ENCODE measurements around the gene FBXL20. TPM values are rescaled to one million over a fixed set of nuclear protein-coding genes. Genes with fewer than 3 reads are reported as not detected.
"Not testable (repeated sequence)": the region's sequence is repeated elsewhere in the genome, so short reads cannot be mapped to it uniquely, and the experiment has no call there.

Gene FBXL20
- polyA plus RNA-seq, 1 donor: 8.8 TPM

DNA sequence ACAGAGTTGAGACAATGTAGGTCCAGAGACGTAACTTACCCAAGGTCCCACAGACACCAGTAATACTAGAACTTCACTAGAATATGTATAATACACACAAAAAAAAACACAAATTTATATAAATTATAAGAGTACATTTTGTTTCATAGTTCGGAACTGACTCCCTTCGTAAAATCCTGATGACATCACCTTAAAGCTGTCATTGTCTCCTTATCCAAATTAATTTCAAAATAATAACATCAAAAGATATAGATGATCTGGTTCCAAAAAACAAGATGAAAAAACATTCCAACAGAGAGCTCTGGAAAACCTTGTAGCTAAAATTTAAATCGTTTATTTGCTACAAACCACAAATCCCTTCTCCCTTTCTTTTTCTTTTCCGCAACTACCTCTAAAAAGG lies 10.0 kb downstream of the FBXL20 start:
- 100% methylated on average over 3 of the region's 5 CpGs for WGBS (ENCODE audit: insufficient coverage, low lambda C conversion rate)
- no peak overlapping the region for H3K4me3 ChIP-seq (ENCODE audit: low read length)
- H3K4me1 ChIP-seq (ENCODE audit: control insufficient read depth, insufficient read depth, low read length): no peaks in the 10 kb centered on the region
- no peak overlapping the region for H3K27ac ChIP-seq (ENCODE audit: low read length)
- H3K27me3 ChIP-seq (ENCODE audit: control insufficient read depth, insufficient read depth, low read length): no peaks in the 10 kb centered on the region
- no peak for DNase-seq
- no peaks in the 10 kb centered on the region for H3K9me3 ChIP-seq (ENCODE audit: control insufficient read depth, low read depth, low read length)
- peaks cover 7% of the 10 kb centered on the region for H3K36me3 ChIP-seq (ENCODE audit: control insufficient read depth, insufficient read depth, low read length)

DNA sequence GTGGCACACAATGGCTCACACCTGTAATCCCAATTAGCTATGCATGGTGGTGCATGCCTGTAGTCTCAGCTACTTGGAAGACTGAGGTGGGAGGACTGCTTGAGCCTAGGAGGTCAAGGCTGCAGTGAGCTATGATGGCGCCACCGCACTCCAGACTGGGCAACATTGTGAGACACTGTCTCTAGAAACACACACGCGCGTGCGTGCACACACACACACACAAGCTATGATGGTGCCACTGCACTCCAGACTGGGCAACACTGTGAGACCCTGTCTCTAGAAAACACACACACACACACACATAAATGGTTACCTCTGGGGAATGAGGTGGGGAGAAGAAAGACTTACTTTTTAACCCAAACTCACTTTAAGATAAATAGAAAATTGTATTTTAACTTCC lies 16.4 kb downstream of the FBXL20 start:
- no peaks in the 10 kb centered on the region for H3K4me1 ChIP-seq (ENCODE audit: control insufficient read depth, insufficient read depth, low read length)
- WGBS (ENCODE audit: insufficient coverage, low lambda C conversion rate): no CpG with 5 or more reads among the region's 6 CpGs
- peaks cover 10% of the 10 kb centered on the region for H3K36me3 ChIP-seq (ENCODE audit: control insufficient read depth, insufficient read depth, low read length)

GRCh38 chr17:39380144-39380543 lies 21.3 kb downstream of the FBXL20 start:
- no peak overlapping the region for H3K4me3 ChIP-seq (ENCODE audit: low read length)
- H3K36me3 ChIP-seq (ENCODE audit: control insufficient read depth, insufficient read depth, low read length): peaks cover 3% of the 10 kb centered on the region
- H3K4me1 ChIP-seq (ENCODE audit: control insufficient read depth, insufficient read depth, low read length): no peaks in the 10 kb centered on the region
- H3K27me3 ChIP-seq (ENCODE audit: control insufficient read depth, insufficient read depth, low read length): no peaks in the 10 kb centered on the region
- no peak for DNase-seq
- no peaks in the 10 kb centered on the region for H3K9me3 ChIP-seq (ENCODE audit: control insufficient read depth, low read depth, low read length)
- 60% methylated on average over 1 of the region's 2 CpGs for WGBS (ENCODE audit: insufficient coverage, low lambda C conversion rate)
- H3K27ac ChIP-seq (ENCODE audit: low read length): no peak overlapping the region

More for the DNA sequence above, 16.4 kb downstream of the FBXL20 start:
- DNase-seq: no peak
- no peak overlapping the region for H3K27ac ChIP-seq (ENCODE audit: low read length)
- no peak overlapping the region for H3K4me3 ChIP-seq (ENCODE audit: low read length)
- H3K27me3 ChIP-seq (ENCODE audit: control insufficient read depth, insufficient read depth, low read length): no peaks in the 10 kb centered on the region
- H3K9me3 ChIP-seq (ENCODE audit: control insufficient read depth, low read depth, low read length): no peaks in the 10 kb centered on the region

- Histone ChIP-seq H3K9me3 (ENCODE audit: control insufficient read depth, low read depth, low read length) (no peaks in the 10 kb centered on the region), H3K4me3 (ENCODE audit: low read length) (no peak overlapping the region), H3K27ac (ENCODE audit: low read length) (no peak overlapping the region), H3K36me3 (ENCODE audit: control insufficient read depth, insufficient read depth, low read length) (no peaks in the 10 kb centered on the region), H3K4me1 (ENCODE audit: control insufficient read depth, insufficient read depth, low read length) (no peaks in the 10 kb centered on the region), H3K27me3 (ENCODE audit: control insufficient read depth, insufficient read depth, low read length) (no peaks in the 10 kb centered on the region)
- no peak for DNase-seq
- WGBS (ENCODE audit: insufficient coverage, low lambda C conversion rate): no CpG with 5 or more reads among the region's 2 CpGs
Observed at GRCh38 chr17:39376434-39376833, 25.0 kb downstream of the FBXL20 start.

DNA sequence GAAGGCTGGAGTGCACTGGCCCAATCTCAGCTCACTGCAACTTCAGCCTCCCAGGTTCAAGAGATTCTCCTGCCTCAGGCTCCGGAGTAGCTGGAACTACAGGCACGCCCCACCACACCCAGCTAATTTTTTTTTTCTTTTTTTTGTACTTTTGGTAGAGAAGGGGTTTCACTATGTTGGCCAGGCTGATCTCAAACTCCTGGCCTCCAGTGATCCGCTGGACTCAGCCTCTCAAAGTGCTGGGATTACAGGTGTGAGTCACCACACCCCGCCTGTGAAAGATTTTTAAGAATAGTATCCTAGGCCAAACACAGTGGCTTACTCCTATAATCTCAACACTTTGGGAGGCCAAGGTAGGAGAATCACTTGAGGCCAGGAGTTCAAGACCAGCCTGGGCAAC lies 33.6 kb downstream of the FBXL20 start:
- no CpG with 5 or more reads among the region's 4 CpGs for WGBS (ENCODE audit: insufficient coverage, low lambda C conversion rate)
- H3K4me1 ChIP-seq (ENCODE audit: control insufficient read depth, insufficient read depth, low read length); H3K9me3 ChIP-seq (ENCODE audit: control insufficient read depth, low read depth, low read length); DNase-seq; H3K27ac ChIP-seq (ENCODE audit: low read length); H3K36me3 ChIP-seq (ENCODE audit: control insufficient read depth, insufficient read depth, low read length); H3K4me3 ChIP-seq (ENCODE audit: low read length); H3K27me3 ChIP-seq (ENCODE audit: control insufficient read depth, insufficient read depth, low read length): not testable (repeated sequence)

DNA sequence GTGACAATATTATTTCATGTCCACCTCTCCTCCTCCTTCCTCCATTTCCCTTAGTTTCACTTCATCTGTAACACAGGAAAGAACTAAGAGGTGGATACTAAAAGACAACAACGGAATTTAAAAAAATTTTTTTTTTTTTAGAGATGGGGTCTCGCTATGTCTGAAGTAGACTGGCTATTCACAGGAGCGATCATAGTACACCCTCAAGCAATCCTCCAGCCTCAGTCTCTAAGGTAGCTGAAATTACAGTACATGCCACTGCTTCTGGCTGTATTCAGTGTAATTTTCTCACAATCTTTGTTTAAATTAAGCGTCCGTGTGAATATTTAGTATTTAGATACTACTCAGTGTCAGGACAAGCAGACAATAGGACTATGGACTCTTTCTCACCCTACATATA lies 35.6 kb downstream of the FBXL20 start:
- Histone ChIP-seq H3K27me3 (ENCODE audit: control insufficient read depth, insufficient read depth, low read length) (no peaks in the 10 kb centered on the region), H3K4me1 (ENCODE audit: control insufficient read depth, insufficient read depth, low read length) (no peaks in the 10 kb centered on the region), H3K9me3 (ENCODE audit: control insufficient read depth, low read depth, low read length) (no peaks in the 10 kb centered on the region), H3K27ac (ENCODE audit: low read length) (no peak overlapping the region), H3K4me3 (ENCODE audit: low read length) (no peak overlapping the region), H3K36me3 (ENCODE audit: control insufficient read depth, insufficient read depth, low read length) (no peaks in the 10 kb centered on the region)
- WGBS (ENCODE audit: insufficient coverage, low lambda C conversion rate): 90% methylated on average over 2 of the region's 5 CpGs
- DNase-seq: no peak

- Histone ChIP-seq H3K9me3 (ENCODE audit: control insufficient read depth, low read depth, low read length) (no peaks in the 10 kb centered on the region), H3K27me3 (ENCODE audit: control insufficient read depth, insufficient read depth, low read length) (no peaks in the 10 kb centered on the region), H3K4me3 (ENCODE audit: low read length) (no peak overlapping the region), H3K36me3 (ENCODE audit: control insufficient read depth, insufficient read depth, low read length) (no peaks in the 10 kb centered on the region), H3K4me1 (ENCODE audit: control insufficient read depth, insufficient read depth, low read length) (no peaks in the 10 kb centered on the region), H3K27ac (ENCODE audit: low read length) (no peak overlapping the region)
- WGBS (ENCODE audit: insufficient coverage, low lambda C conversion rate): 80% methylated on average over 2 of the region's 4 CpGs
- DNase-seq: no peak
Observed at GRCh38 chr17:39365242-39365641, 36.2 kb downstream of the FBXL20 start.

DNA sequence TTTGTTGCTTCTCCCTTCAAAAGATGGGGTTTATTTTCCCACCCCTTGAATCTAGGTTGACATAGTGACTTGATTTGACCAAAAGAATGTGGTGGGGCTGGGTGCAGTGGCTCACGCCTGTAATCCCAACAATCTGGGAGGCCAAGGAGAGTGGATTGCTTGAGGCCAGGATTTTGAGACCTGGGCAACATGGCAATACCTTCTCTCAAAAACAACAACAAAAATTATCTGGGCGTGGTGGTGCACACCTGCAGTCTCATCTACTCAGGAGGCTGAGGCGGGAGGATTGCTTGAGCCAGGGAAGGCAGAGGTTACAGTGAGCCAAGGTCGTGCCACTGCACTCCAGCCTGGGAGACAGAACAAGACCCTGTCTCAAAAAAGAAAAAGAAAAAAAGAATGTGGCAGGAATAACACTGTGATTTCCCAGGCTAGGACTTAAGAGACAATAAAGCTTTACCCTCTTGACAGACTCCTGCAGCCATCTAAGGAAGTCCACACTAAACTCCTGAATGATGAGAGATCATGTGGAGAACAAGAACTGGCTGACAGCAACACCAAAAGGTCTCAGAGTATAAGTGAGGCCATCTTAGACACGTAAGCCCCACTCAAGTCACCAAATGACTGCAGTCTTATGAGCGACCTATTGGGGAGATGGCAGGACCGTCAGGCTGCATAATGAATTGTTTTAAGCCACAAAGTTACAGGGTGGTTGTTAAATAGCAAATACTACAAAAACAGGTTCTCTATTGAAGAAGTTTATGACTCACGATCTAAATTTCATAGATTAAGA lies 37.0 kb downstream of the FBXL20 start:
- H3K27ac ChIP-seq (ENCODE audit: low read length): no peak overlapping the region
- no peaks in the 10 kb centered on the region for H3K9me3 ChIP-seq (ENCODE audit: control insufficient read depth, low read depth, low read length)
- no peaks in the 10 kb centered on the region for H3K4me1 ChIP-seq (ENCODE audit: control insufficient read depth, insufficient read depth, low read length)
- H3K4me3 ChIP-seq (ENCODE audit: low read length): no peak overlapping the region
- H3K27me3 ChIP-seq (ENCODE audit: control insufficient read depth, insufficient read depth, low read length): no peaks in the 10 kb centered on the region
- no peak for DNase-seq
- WGBS (ENCODE audit: insufficient coverage, low lambda C conversion rate): 73% methylated on average over 2 of the region's 8 CpGs
- no peaks in the 10 kb centered on the region for H3K36me3 ChIP-seq (ENCODE audit: control insufficient read depth, insufficient read depth, low read length)

GRCh38 chr17:39361064-39361463 lies 40.4 kb downstream of the FBXL20 start:
- WGBS (ENCODE audit: insufficient coverage, low lambda C conversion rate): 100% methylated on average over 1 of the region's 1 CpG
- H3K9me3 ChIP-seq (ENCODE audit: control insufficient read depth, low read depth, low read length): no peaks in the 10 kb centered on the region
- no peaks in the 10 kb centered on the region for H3K27me3 ChIP-seq (ENCODE audit: control insufficient read depth, insufficient read depth, low read length)
- peaks cover 18% of the 10 kb centered on the region for H3K4me1 ChIP-seq (ENCODE audit: control insufficient read depth, insufficient read depth, low read length)
- H3K36me3 ChIP-seq (ENCODE audit: control insufficient read depth, insufficient read depth, low read length): no peaks in the 10 kb centered on the region
- H3K4me3 ChIP-seq (ENCODE audit: low read length): no peak overlapping the region
- no peak overlapping the region for H3K27ac ChIP-seq (ENCODE audit: low read length)
- DNase-seq: no peak

DNA sequence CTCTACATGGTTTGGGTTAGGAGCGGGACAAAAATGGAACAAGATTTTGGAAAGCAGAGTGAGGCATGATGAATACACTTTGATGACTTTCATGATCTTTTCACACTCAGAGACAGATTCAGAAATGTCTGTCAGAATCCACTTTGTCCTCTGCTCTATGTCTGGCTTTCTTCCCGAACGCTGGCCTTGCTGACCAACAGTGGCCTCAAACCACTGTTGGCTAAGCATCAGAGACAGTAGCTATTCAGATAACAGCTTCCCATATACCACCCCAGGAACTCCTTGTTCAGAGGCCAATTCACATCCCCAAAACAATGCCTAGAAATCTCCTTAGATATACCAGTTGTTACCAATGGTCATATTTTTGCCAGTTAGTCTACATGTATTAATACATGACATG lies 40.9 kb downstream of the FBXL20 start:
- no peak for DNase-seq
- H3K36me3 ChIP-seq (ENCODE audit: control insufficient read depth, insufficient read depth, low read length): no peaks in the 10 kb centered on the region
- no CpG with 5 or more reads among the region's 3 CpGs for WGBS (ENCODE audit: insufficient coverage, low lambda C conversion rate)
- H3K9me3 ChIP-seq (ENCODE audit: control insufficient read depth, low read depth, low read length): no peaks in the 10 kb centered on the region
- H3K4me3 ChIP-seq (ENCODE audit: low read length): no peak overlapping the region
- H3K27me3 ChIP-seq (ENCODE audit: control insufficient read depth, insufficient read depth, low read length): no peaks in the 10 kb centered on the region
- H3K4me1 ChIP-seq (ENCODE audit: control insufficient read depth, insufficient read depth, low read length): peaks cover 18% of the 10 kb centered on the region
- H3K27ac ChIP-seq (ENCODE audit: low read length): no peak overlapping the region

DNA sequence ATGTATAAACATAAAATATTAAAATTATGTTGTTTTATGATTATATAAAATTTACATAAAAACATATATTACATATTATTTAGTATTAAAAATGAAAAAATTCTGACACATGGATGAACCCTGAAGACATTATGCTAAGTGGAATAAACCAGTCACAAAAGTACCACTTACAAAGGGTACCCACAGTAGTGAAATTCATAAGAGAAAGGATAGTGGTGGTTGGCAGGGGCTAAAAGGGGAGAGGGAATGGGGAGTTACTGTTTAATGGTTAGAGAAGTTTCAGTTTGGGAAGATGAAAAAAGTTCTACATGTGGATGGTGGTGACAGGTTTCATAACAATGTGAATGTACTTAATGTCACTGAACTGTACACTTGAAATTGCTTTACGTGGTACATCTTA lies 41.4 kb downstream of the FBXL20 start:
- H3K36me3 ChIP-seq (ENCODE audit: control insufficient read depth, insufficient read depth, low read length): no peaks in the 10 kb centered on the region
- WGBS (ENCODE audit: insufficient coverage, low lambda C conversion rate): 100% methylated on average over 1 of the region's 1 CpG
- H3K4me1 ChIP-seq (ENCODE audit: control insufficient read depth, insufficient read depth, low read length): peaks cover 18% of the 10 kb centered on the region
- no peaks in the 10 kb centered on the region for H3K27me3 ChIP-seq (ENCODE audit: control insufficient read depth, insufficient read depth, low read length)
- no peak overlapping the region for H3K27ac ChIP-seq (ENCODE audit: low read length)
- H3K4me3 ChIP-seq (ENCODE audit: low read length): no peak overlapping the region
- DNase-seq: no peak
- no peaks in the 10 kb centered on the region for H3K9me3 ChIP-seq (ENCODE audit: control insufficient read depth, low read depth, low read length)
